Epidermal melanocyte (primary cell): ENCODE data around the gene GPR132.
"Not testable (repeated sequence)": the region's sequence is repeated elsewhere in the genome, so short reads cannot be mapped to it uniquely, and the experiment has no call there.

ENCODE experiments used
- DNase-seq: peaks from one replicate; pipeline ENCODE4 v3.0.0; 2011; ENCODE audit warnings: low spot score; ENCODE audit not compliant: insufficient read length

Gene GPR132

DNA sequence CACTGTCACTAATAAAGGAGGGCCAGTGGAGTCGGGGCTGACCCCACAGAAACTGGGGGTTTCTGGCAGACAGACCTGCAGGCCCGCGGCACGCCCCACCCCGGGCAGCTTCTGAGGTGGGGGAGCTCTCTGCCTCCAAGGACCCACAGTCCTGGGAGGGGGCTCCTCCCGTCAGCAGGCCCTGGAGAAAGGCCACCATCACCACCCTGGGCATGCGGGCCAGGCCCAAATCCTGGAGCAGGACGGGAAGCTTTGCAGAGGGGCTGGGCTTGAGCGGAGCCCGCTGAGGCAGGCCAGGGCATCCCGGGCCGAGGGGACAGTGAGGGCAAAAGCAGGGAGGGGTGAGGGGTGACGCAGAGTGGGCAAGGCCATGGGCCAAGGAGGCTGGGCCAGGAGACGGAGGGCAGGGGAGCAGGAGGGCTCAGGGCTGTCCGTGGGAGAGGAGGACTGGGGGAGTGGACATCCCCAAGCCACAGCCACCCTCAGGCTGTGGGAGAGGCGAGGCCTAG lies 11.1 kb upstream of the GPR132 start:
- DNase-seq = no peak

DNA sequence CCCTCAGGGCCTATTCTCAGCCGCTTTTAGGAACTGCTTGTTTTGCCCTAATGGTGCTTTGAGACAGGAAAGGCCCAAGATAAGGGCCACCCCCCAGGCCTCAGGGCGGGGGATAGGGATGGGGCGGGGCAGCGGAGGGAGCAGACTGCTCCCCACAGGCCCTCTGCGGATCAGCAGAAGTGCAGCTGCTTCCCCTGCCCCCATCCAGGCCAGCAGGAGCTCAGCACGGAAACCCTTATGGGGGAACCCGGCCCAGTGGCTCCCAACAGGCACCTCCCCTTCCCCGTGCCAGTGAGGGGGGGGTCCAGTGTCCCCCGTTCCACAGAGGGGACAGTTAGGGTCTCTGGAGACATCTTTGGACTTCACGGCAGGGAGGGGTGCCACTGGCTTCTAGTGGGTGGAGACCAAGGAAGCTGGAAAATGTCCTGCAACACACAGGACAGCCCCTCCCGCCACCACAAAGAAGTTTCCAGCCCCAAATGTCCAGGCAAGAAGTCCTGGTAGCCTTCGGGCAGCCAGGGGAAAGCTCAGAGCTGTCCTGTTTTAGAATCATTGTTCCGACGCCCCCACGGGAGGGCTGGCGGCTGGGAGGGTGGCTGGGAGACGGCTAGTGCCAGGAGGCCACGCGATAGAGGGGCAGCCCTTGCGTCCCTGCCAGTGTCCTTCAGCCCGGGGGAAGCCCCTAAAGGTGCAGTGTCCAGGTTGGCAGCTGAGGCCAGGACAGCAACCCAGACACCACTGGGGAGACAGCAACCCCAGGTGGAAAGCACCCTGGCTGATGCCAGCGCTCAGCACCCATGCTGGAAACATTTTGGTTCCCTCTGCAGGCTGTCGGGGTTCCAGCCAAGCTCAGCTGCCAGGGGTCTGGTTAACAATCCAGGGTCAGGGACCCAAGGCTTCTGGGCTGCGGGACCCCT lies 10.4 kb upstream of the GPR132 start:
- DNase-seq = no peak

DNA sequence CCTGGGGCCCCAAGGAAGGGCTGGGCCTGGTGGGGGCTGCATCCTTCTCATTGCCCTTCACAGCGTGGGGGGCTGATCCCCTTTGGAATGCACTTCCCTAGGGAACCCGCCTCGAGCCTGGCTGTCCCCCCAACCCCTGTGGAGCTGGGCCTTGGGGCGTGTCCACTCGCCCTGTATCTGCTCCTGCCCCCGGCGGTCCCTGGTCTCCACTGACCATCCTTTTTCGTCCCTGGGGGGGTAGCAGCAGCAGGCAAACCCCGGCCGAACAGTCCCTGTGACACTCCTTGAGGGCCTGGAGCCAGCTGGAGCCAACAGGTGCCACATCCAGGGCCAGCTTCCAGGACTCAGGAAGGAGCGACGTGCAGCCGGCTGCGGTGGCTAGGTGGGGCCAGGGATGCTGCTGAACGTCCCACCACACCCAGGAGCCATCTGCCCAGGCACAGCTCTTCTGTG lies 9.4 kb upstream of the GPR132 start:
- DNase-seq = no peak

DNA sequence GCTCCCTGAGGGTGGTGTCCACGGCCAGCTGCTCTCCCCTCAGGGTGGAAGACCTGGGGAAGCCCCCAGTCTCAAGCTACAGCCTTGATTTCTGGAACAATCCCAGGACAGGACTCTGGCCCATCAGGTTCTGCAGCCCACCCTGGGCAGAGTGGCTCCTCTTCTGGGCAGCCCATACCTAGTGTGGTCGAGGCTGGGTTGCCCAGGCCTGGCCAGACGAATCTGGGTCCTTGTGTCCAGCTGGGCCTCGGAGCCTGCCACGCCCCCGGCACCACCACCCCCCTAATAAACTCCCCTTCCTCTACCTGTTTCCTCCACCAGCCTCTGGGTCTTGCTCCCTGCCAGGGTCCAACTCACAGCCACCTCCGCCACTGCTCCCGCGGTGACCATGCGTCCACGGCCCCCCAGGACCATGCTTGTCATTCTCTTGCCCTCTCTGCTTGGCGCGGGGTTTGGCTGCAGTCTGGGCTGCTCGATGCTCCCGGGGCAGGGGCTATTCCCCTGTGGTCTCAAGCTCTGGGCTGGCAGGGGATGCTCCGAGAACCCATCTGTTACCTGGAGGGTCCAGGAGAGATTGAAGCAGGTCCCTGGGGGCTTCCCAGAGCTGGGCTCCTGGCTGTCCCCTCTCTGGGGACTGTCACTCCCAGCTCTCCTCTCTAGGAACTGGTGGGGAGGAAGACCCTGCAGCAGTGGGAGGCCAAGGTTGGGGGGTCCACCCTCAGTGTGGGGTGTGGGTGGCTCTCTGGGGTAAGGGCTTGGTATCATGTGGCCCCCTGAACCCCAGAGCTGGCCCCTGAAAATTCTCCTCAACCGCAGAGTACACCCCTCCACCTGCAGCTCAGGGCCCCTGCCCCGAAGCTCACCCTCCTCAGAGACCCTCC lies 8.7 kb upstream of the GPR132 start:
- DNase-seq = no peak

DNA sequence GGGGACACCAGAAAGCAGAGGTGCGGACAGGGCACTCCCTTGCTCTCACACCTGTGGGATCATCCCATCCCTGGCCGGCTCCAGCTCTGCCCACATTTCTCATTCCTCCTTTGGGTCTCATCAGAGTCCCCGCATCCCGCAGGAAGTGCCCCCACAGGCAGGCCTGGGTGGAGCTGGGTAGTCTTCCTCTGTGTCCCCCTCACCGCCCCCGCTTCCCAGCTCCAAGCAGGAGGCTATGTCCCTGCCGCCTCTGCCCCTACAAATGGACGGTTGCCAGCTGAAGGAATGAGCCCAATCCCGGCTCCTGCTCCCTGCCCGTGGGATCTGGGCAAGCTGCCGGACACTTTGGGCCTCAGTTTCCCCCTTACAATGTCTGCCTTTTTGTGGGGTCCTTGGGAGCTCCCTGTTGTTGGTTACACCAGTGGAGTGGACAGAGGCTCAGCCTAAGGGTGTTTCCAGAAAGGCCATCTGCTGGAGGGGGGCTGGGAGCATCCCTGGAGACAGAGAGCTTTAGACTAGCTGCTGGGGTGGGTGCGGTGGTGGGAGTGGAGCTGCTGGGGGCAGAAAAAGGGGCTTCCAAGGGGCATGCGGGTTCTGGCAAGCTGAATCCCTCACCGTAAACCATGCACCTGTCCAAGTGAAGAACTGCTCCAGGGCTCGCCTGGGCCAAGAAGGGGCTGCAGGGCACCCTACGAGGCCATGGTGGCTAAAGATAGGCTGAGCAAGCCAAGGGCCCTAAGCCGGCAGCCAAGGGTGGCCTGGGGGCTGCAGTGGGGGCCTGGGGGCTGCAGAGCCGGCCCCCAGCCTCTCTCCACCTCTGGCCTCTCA lies 7.9 kb upstream of the GPR132 start:
- DNase-seq = no peak

DNA sequence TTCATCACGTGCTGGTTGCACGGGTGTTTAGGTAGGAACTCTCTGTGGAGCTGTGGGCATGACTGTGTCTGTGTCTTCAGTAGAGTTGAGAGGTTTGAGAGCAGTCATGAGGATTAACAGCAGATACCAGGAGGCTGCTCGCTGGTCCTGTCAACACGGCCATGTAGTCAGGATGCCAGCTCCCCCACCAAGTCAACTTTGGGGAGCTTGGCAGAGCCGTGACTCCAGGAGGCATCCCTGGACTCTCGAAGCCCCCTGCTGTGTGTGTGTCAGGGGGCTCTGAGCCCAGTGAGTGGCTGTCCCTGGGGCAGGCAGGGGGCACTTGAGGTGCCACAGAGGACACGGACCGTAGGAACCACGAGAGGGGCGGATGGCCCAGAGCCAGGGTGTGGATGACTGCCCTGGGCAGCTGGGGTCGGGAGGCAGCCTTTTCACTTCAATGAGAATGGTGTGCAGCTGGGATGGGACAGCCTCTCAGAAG lies 7.2 kb upstream of the GPR132 start:
- DNase-seq = no peak

DNA sequence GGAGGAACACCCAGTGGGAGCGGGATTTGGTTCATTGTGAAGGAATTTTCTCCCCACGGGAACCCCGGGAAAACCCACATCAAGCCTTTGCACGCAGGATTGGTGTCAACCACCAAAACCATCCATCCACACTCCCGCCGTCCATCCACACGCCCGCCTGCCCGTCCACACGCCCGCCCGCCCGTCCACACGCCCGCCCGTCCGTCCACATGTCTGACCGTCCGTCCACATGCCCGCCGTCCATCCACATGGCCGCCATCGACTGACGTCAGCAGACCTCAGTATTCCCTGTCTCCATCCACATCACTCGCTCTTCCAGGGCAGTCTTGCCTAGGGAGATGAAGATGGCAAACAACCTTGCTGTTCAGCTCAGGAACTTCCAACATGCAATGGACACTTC lies 6.7 kb upstream of the GPR132 start:
- no peak for DNase-seq

DNA sequence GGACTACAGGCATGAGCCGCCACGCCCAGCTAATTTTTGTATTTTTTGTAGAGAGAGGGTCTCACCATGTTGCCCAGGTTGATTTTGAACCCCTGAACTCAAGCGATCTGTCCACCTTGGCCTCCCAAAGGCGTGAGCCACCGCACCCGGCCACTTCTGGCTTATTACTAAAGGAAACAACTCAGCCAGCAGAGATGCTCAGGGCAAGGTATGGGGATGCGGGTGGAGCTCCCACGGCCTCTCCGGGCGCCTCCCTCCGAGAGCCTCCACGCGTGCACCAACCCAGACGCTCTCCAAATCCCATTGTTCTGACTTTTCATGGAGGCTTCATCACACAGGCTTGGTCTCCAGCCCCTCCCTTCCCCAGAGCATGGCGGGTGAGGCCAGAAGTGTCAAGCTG lies 6.1 kb upstream of the GPR132 start:
- no peak for DNase-seq

DNA sequence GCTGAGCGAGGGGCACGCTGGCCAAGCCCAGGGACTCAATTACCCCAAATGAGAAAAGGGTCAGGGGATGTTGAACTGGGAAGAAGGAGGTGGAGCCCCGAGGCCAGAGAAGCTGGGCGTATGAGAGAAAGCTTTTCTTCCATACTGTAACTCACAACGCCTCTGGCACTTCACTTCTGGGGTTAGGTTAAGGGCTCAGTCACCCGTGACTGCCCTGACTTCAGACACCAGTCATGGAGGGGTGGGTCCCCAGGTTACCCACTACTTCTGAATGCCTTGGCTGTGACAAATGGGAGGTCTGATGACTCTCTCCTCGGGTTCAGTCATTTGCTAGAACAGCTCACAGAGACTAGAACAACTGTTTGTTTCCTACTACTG lies 5.5 kb upstream of the GPR132 start:
- no peak for DNase-seq

DNA sequence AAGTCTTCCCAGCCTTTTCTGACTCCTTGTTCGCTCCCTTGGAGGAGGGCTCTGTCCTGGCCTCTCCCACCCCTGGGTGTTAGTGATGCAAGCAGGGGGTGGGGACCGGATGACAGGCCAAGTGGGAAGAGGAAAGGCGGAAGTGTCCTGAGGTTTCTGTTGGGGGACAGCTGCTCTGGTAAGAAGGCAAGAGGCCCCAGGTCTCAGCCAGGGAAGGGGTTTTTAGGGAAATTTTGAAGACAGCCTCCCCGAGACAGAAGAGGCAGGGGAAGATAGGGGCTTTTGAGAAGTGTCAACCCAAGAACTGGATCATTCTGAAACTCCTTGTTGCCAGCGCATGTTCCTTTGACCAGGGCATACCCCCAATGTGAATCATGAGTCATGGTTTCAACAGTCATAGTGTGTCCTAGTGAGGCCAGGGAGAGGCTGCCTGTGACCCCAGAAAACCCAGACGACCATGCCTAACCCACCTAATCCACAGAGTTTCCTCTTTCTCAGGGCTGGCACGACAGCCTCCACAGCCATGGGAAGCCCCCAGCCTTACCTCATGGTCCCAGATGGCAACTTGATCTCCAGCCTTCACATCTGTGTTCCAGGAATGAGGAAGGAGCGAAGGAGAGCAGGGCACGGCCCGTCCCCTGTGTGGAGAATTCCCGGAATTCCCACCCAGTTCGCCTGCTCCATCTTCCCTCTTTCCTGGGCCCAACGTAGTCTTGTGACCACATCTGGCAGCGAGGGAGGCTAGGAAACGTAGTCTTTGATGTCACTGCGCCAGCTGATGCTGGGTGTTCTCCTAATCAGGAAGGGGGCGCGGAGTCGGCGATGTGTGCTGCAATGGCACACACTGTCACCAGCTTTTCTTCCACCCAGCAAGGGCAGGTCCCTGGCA lies 4.9 kb upstream of the GPR132 start:
- no peak for DNase-seq

DNA sequence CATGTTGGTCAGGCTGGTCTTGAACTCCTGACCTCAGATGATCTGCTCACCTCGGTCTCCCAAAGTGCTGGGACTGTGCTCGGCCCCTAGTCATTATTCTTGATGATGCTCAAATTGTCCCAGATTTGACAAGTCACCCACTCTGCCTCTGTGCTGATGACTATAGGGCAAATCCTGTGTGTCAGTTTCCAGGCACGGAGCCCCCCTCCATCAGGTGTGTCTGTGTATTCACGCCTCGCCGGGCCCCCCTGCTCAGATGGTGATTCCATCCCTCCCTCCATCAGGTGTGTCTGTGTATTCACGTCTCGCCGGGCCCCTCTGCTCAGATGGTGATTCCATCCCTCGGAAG lies 4.3 kb upstream of the GPR132 start:
- no peak for DNase-seq

DNA sequence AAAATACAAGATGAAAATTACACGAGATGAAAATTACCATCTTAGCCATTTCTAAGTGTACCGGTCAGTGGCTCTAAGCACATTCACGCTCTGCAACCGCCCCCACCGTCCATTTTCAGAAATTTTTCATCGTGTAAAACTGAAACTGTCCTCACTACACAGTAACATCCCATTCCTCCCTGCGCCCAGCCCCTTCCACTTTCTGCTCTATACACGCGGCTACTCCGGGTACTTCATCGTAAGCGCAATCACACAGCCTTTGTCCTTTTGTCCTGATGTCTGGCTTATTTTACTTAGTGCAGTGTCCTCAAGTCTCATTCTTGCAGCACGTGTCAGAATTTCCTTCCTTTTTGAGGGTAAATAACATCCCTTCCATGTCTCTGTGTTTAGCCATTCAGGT lies 3.6 kb upstream of the GPR132 start:
- no peak for DNase-seq

DNA sequence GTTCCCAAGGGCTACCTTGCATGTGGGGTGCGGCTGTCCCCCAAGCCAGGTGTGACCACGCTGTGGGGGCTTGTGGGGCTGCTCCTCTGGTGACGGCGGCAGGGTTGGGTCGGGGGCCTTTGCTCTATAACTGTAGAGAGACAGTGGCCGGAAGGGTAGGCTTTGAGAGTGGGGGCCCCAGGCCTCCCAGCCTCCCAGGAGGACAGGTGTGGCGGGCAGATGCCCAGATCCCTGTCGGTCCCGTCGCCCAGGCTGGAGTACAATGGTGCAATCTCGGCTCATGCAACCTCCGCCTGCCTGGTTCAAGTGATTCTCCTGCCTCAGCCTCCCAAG lies 2.7 kb upstream of the GPR132 start:
- DNase-seq = no peak

DNA sequence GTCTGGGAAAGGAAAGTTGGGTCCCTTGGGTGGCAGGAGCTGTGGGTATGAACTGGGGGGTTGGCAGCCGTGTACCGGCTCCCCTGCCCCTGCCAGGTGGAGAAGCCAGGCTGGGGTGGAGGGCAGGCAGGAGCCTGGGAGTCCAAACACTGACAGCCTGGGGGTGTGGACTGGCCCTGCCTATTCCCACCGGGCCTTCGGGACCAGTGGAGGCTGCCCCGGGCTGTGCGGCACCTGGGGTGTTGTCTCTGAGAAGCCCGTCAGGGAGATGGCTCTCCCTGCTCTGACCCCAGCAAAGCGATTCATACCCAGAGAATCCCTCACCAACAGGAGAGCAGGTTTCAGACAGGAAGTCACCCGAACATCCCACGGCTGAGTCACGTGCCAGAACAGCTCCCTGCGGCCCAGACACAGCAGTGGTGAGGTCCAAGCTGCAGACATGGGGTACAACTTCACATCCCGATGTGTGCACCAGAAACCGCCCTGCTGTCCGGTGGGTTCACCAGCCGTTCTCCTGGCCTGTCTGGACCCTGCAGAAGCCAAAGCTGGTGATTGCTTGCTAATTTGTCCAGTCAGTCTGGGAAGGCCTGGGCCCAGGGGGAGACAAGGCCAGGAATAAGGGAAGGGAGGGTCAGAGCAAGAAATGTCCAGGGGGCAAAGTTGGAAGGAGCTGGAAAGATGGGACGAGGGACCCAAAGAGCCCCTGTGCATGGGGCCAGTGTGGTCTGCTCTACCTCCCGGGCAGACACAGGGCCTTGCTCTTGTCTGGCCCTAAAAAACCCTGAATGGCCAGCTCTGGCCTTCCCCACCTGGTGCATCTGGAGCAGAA lies 2.1 kb upstream of the GPR132 start:
- no peak for DNase-seq

DNA sequence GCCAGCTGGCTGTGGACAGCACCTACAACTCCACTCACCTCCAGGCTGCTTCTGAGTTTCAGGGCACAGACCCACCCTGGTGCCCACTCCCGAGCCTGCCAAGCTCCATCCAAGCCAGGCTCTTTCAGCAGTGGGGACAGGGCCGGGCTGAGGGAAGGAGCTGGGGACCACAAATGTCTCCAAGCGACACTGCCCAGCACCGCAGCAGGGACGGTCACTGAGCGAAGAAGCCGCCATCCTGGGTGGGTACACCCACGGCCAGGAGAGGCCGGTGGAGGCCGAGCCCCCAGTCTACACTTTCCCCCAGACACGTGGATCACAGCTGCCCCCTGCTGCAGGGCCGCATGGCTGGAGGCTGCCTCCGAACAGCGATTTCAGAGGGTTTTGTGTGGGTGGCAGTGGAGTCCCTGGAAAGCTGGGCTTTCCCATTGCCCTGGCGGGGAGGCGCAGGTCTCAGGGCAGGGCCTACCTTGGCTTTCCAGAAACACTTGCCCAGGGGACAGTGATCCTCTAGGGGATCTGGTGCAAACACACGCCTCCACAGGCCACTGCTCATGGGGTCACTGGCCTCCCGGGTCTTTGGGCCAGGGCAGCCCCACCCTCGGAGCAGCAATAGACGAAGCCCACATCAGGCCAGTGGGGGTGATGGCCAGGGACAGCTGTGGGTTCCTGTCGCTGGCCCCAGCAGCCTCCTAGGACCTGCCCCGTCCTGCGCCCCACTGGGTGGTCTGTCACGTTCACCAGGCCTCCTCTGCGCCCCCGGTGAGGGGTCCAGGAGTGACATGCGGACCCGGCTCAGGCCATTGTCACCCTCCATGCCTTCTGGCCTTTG lies 1.2 kb upstream of the GPR132 start:
- no peak for DNase-seq

DNA sequence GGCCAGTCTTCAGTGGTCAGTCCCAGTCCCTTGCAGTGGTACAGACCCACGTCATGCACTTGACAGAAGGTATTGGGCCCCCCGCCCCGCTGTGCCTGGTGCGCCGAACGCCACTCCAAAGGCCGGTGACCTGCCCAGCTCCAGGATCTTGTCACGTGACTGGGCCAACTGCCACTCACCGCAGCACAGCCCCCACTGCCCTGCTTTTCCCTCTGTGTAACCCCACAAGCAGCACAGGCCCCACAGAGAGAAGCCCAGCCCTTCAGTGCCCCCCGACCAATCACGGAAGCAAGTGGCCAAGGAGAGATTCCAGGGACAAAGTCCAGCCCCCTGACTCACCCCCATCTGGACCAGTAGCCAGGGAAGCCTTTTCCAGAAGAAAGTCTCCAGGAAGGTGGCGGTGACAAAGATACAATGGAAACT lies 498 bp downstream of the GPR132 start:
- DNase-seq = no peak

DNA sequence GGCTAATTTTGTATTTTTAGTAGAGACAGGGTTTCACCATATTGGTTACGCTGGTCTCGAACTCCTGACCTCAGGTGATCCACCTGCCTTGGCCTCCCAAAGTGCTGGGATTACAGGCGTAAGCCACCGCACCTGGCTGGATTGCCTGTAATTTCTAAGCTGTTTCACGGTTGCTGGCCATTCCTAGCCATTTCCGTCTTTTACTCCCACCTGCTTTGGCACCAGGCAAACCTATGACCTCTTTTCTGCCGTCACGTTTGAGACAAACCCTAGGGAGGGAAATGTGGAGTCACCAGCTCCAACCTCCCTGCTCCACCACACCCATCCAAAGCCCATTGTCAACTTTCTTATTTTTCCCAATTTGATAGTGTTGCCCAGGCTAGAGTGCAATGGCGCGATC lies 1.2 kb downstream of the GPR132 start:
- no peak for DNase-seq

DNA sequence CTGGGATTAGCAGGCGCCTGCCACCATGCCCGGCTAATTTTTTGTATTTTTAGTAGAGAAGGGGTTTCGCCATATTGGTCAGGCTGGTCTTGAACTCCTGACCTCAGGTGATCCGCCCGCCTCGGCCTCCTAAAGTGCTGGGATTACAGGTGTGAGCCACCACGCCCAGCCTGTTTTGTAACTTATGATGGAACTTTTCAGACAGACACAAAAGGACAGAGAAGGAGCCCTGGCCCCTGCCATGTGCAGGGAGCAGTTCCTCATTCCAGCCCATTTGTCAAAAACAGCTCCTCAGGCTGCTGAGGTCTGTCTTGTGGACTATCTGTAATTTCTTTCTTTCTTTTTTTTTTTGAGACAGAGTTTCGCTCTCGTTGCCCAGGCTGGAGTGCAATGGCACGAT lies 1.7 kb downstream of the GPR132 start:
- DNase-seq = not testable (repeated sequence)

DNA sequence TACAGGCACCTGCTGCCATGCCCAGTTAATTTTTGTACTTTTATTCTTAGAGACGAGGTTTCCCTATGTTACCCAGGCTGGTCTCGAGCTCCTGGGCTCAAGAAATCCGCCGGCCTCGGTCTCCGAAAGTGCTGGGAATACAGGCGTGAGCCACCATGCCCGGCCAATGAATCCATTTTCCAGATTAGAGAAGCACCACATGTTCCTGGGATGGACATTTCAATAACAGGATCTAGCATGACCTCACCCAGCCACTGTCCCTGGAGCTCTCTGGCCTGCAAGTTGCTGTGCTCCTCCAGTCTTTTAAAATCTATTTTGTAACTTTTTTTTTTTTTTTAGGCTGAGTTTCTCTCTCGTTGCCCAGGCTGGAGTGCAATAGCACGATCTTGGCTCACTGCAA lies 2.2 kb downstream of the GPR132 start:
- no peak for DNase-seq
